ENCODE measurements around the gene ANGPTL1. TPM values are rescaled to one million over a fixed set of nuclear protein-coding genes. Genes with fewer than 3 reads are reported as not detected.

The ANGPTL1 gene
- total and polyA plus RNA-seq, 2 experiments from 2014 or later, result 0.58 TPM; not detected in 1

DNA sequence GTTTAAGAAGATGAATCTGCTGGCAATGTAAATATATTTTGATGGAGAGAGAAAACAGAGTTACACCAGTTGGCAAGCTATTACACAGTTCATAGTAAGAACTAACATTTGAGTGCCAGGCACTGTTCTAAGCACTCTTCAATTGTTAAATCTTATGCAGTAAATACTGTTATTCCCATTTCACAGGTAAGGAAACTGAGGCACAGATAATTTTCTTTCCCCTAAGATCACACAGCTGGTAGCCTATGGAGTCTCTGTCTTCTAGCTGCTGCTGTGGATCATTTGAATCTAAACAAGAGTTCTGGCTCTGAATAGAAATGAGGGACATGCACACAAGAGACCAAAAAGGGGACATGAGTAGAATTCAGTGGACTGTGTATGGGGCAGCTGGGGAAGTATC, 8.0 kb downstream of the ANGPTL1 start (continued):
- TF ChIP-seq, protein P1, sequence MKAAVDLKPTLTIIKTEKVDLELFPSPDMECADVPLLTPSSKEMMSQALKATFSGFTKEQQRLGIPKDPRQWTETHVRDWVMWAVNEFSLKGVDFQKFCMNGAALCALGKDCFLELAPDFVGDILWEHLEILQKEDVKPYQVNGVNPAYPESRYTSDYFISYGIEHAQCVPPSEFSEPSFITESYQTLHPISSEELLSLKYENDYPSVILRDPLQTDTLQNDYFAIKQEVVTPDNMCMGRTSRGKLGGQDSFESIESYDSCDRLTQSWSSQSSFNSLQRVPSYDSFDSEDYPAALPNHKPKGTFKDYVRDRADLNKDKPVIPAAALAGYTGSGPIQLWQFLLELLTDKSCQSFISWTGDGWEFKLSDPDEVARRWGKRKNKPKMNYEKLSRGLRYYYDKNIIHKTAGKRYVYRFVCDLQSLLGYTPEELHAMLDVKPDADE (IDR thresholded peaks at IDR 0.05), result no peak
- TF ChIP-seq, protein P2, sequence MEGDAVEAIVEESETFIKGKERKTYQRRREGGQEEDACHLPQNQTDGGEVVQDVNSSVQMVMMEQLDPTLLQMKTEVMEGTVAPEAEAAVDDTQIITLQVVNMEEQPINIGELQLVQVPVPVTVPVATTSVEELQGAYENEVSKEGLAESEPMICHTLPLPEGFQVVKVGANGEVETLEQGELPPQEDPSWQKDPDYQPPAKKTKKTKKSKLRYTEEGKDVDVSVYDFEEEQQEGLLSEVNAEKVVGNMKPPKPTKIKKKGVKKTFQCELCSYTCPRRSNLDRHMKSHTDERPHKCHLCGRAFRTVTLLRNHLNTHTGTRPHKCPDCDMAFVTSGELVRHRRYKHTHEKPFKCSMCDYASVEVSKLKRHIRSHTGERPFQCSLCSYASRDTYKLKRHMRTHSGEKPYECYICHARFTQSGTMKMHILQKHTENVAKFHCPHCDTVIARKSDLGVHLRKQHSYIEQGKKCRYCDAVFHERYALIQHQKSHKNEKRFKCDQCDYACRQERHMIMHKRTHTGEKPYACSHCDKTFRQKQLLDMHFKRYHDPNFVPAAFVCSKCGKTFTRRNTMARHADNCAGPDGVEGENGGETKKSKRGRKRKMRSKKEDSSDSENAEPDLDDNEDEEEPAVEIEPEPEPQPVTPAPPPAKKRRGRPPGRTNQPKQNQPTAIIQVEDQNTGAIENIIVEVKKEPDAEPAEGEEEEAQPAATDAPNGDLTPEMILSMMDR (conservative IDR thresholded peaks at IDR 0.05; ENCODE audit: low read depth in 2 of 2), result no peak
- no peak for TF ChIP-seq ZNF114 (CRISPR knock-in tag; IDR thresholded peaks at IDR 0.05)
- no peak for TF ChIP-seq CREB1 (CRISPR knock-in tag; IDR thresholded peaks at IDR 0.05; ENCODE audit: low read depth)
- TF ChIP-seq, protein P3, sequence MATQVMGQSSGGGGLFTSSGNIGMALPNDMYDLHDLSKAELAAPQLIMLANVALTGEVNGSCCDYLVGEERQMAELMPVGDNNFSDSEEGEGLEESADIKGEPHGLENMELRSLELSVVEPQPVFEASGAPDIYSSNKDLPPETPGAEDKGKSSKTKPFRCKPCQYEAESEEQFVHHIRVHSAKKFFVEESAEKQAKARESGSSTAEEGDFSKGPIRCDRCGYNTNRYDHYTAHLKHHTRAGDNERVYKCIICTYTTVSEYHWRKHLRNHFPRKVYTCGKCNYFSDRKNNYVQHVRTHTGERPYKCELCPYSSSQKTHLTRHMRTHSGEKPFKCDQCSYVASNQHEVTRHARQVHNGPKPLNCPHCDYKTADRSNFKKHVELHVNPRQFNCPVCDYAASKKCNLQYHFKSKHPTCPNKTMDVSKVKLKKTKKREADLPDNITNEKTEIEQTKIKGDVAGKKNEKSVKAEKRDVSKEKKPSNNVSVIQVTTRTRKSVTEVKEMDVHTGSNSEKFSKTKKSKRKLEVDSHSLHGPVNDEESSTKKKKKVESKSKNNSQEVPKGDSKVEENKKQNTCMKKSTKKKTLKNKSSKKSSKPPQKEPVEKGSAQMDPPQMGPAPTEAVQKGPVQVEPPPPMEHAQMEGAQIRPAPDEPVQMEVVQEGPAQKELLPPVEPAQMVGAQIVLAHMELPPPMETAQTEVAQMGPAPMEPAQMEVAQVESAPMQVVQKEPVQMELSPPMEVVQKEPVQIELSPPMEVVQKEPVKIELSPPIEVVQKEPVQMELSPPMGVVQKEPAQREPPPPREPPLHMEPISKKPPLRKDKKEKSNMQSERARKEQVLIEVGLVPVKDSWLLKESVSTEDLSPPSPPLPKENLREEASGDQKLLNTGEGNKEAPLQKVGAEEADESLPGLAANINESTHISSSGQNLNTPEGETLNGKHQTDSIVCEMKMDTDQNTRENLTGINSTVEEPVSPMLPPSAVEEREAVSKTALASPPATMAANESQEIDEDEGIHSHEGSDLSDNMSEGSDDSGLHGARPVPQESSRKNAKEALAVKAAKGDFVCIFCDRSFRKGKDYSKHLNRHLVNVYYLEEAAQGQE (IDR thresholded peaks at IDR 0.05; ENCODE audit: unreplicated experiment), result no peak
- TF ChIP-seq STAT1 (IDR thresholded peaks at IDR 0.05; ENCODE audit: unreplicated experiment), result no peak

DNA sequence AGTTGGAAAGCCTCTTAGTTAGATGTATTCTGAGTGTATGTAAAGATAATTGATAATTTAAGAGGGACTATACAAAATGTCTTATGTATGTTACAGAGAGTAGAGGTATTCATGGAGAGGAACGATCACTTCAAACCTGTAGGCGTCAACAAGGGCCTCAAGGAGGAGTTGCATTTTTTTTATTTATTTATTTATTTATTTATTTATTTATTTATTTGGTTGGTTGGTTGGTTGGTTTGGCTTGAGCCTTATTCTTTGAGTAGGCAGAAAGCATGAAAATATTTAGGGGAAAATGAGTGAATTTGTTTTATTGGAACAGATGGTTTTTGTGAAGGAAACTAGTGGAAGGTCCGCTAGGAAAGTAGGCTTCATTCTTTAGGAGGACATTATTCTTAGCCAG, 8.5 kb downstream of the ANGPTL1 start:
- H4K20me1 ChIP-seq (replicated peaks; ENCODE audit: insufficient read depth), result no peaks in the 10 kb centered on the region
- no peaks in the 10 kb centered on the region for H3K27me3 ChIP-seq (ENCODE audit: insufficient read depth)
- no peaks in the 10 kb centered on the region for H3K9me3 Mint-ChIP-seq
- DNase-seq (ENCODE audit: low spot score) (no peak), ATAC-seq (no peak)
- H2AFZ ChIP-seq, result no peak overlapping the region
- peaks cover 1% of the 10 kb centered on the region for H3K27me3 Mint-ChIP-seq (ENCODE audit: insufficient read depth, low read depth, poor library complexity)
- no peaks in the 10 kb centered on the region for H3K4me1 ChIP-seq (ENCODE audit: insufficient read depth)
- no peaks in the 10 kb centered on the region for H3K9me2 ChIP-seq (ENCODE audit: insufficient read depth)
- no peaks in the 10 kb centered on the region for H3K36me3 ChIP-seq (ENCODE audit: insufficient read depth)
- no peaks in the 10 kb centered on the region for H3K79me2 ChIP-seq (replicated peaks; ENCODE audit: insufficient read depth)
- H3K27ac Mint-ChIP-seq, result no peak overlapping the region
- H3K4me3 ChIP-seq, result no peak overlapping the region
- H3K4me3 Mint-ChIP-seq, result no peak overlapping the region
- no peak overlapping the region for H3K27ac ChIP-seq (ENCODE audit: low read depth)
- no peak overlapping the region for H3K4me2 ChIP-seq
- H3K4me1 Mint-ChIP-seq, result peaks cover 5% of the 10 kb centered on the region; the same call in 2 of the 3 replicates
- no peaks in the 10 kb centered on the region for H3K36me3 Mint-ChIP-seq (ENCODE audit: low read depth)
- H3F3A ChIP-seq (replicated peaks; ENCODE audit: low read depth), result no peaks in the 10 kb centered on the region
- TF ChIP-seq, protein P3 (IDR thresholded peaks at IDR 0.05; ENCODE audit: unreplicated experiment), result no peak
- TF ChIP-seq, protein P4, sequence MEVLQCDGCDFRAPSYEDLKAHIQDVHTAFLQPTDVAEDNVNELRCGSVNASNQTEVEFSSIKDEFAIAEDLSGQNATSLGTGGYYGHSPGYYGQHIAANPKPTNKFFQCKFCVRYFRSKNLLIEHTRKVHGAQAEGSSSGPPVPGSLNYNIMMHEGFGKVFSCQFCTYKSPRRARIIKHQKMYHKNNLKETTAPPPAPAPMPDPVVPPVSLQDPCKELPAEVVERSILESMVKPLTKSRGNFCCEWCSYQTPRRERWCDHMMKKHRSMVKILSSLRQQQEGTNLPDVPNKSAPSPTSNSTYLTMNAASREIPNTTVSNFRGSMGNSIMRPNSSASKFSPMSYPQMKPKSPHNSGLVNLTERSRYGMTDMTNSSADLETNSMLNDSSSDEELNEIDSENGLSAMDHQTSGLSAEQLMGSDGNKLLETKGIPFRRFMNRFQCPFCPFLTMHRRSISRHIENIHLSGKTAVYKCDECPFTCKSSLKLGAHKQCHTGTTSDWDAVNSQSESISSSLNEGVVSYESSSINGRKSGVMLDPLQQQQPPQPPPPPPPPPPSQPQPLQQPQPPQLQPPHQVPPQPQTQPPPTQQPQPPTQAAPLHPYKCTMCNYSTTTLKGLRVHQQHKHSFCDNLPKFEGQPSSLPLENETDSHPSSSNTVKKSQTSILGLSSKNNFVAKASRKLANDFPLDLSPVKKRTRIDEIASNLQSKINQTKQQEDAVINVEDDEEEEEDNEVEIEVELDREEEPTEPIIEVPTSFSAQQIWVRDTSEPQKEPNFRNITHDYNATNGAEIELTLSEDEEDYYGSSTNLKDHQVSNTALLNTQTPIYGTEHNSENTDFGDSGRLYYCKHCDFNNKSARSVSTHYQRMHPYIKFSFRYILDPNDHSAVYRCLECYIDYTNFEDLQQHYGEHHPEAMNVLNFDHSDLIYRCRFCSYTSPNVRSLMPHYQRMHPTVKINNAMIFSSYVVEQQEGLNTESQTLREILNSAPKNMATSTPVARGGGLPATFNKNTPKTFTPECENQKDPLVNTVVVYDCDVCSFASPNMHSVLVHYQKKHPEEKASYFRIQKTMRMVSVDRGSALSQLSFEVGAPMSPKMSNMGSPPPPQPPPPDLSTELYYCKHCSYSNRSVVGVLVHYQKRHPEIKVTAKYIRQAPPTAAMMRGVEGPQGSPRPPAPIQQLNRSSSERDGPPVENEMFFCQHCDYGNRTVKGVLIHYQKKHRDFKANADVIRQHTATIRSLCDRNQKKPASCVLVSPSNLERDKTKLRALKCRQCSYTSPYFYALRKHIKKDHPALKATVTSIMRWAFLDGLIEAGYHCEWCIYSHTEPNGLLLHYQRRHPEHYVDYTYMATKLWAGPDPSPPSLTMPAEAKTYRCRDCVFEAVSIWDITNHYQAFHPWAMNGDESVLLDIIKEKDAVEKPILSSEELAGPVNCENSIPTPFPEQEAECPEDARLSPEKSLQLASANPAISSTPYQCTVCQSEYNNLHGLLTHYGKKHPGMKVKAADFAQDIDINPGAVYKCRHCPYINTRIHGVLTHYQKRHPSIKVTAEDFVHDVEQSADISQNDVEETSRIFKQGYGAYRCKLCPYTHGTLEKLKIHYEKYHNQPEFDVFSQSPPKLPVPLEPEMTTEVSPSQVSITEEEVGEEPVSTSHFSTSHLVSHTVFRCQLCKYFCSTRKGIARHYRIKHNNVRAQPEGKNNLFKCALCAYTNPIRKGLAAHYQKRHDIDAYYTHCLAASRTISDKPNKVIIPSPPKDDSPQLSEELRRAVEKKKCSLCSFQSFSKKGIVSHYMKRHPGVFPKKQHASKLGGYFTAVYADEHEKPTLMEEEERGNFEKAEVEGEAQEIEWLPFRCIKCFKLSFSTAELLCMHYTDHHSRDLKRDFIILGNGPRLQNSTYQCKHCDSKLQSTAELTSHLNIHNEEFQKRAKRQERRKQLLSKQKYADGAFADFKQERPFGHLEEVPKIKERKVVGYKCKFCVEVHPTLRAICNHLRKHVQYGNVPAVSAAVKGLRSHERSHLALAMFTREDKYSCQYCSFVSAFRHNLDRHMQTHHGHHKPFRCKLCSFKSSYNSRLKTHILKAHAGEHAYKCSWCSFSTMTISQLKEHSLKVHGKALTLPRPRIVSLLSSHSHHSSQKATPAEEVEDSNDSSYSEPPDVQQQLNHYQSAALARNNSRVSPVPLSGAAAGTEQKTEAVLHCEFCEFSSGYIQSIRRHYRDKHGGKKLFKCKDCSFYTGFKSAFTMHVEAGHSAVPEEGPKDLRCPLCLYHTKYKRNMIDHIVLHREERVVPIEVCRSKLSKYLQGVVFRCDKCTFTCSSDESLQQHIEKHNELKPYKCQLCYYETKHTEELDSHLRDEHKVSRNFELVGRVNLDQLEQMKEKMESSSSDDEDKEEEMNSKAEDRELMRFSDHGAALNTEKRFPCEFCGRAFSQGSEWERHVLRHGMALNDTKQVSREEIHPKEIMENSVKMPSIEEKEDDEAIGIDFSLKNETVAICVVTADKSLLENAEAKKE (CRISPR knock-in tag; IDR thresholded peaks at IDR 0.05), result no peak

All from GM23338 (cell line).